K562 (cell line): ENCODE data around the gene PPHLN1. TPM values are rescaled to one million over a fixed set of nuclear protein-coding genes. Genes with fewer than 3 reads are reported as not detected.

Source experiments
- CBX5 ChIP-seq: IDR thresholded peaks from 2 replicates; pipeline ENCODE4 v1.6.1; 2014; ENCODE audit warnings: low read depth, borderline replicate concordance
- CREB5 ChIP-seq: fragments of 250-450 bp; sonication (Bioruptor Pico); IDR thresholded peaks from 2 replicates; pipeline ENCODE4 v1.5.0; 2020; ENCODE audit warnings: mild to moderate bottlenecking
- RBM22 ChIP-seq: fragments of 200-400 bp; formaldehyde crosslinking; IDR thresholded peaks from 2 replicates; pipeline ENCODE4 v1.6.1; 2018; ENCODE audit warnings: low read length, low read depth; ENCODE audit not compliant: poor library complexity, severe bottlenecking
- TBP ChIP-seq: optimal IDR thresholded peaks from 2 replicates; pipeline ENCODE3; 2011; ENCODE audit warnings: low read depth, low read length, improper control_type of control experiment
- ZKSCAN3 ChIP-seq: fragments of 250-450 bp; sonication (Bioruptor Pico); IDR thresholded peaks from 2 replicates; pipeline ENCODE4 v1.4.0; 2020
- ZNF174 ChIP-seq: fragments of 250-450 bp; sonication (Bioruptor Pico); IDR thresholded peaks from 2 replicates; pipeline ENCODE4 v1.4.0; 2020; ENCODE audit warnings: mild to moderate bottlenecking
- ZNF184 ChIP-seq: sonication (generic); formaldehyde crosslinking; IDR thresholded peaks from 2 replicates; pipeline ENCODE4 v1.5.0; 2020; ENCODE audit warnings: missing genetic modification reagents
- polyA plus RNA-seq, 8 experiments: library from polyadenylated mRNA; depleted of rRNA in 4 of 8; stranded (reverse) in 5 of 8; unstranded in 3 of 8; fragments of >200 nt; fragmentation: Nextera tagmentation in 2 of 8; fragmentation: Illumina TruSeq in 1 of 8; extraction: Ambion mirVana in 2 of 8; extraction: Trizol in 1 of 8; gene quantifications; 2 replicates each; pipeline versions ENCODE4 v1.2.1 to v1.2.3, GENCODE V29; 2011 to 2014; ENCODE audit warnings: inconsistent platforms in 1 of 8, missing spikeins in 1 of 8
- total RNA-seq, 7 experiments: library from RNA; depleted of rRNA in 6 of 7; stranded (reverse); fragments of >200 nt in 6 of 7; fragmentation: Illumina TruSeq in 2 of 7; extraction: Trizol in 2 of 7; gene quantifications; 2 replicates each; pipeline versions ENCODE4 v1.2.1 to v1.2.3, GENCODE V29; 2011 to 2021; ENCODE audit warnings: low replicate concordance in 1 of 7
- TF ChIP-seq, protein P1 (sequence below): sonication (generic); formaldehyde crosslinking; IDR thresholded peaks from 2 replicates; pipeline ENCODE4 v1.8.0; 2022; ENCODE audit warnings: mild to moderate bottlenecking, missing genetic modification reagents

The PPHLN1 gene
- total and polyA plus RNA-seq, 9 of the 15 experiments (the other 6 are each of a cell fraction or from before 2014, with no cell fraction given): 66.3 to 112 (median 93.6) TPM

DNA sequence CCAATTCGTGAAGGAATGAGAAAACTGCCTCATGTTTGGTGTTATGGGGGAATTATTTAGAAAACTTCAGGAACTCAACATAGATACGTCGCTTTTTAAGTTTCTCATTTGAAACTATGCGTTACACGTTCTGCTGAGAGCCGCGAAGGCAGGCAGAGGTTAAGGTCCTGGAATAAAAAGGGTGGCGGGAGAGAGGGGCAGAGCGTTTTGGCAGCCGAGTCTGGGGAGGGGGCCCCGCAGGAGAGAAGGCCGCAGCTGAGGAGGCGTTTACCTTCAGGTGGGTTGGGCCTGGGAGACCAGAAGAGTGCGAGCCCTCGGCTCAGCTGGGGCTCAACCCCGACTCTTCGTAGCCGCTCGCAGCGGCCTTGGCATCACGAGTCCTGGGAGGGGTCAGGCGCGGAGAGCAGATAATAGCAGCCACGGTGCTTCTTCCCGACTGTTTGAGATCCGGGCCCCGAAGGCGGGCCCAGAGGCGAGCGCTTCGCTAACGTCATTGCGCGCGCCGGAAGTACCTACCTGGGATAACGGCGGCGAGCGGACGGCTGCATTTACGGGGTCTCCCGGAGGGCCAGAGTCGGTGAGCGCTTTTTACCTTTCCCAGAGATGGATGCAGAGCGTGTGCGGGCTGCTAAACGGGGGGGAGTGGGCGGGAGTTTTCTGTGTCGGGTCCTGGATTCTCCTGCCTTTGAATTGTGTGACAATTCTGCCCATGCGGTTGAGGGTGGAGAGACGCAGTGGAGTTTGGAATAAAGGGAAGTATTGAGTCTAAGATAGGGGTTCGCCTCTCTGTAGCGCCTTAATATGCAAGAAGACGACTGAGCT is at the start of gene PPHLN1, which contains the start of gene ZCRB1 (continued):
- TF ChIP-seq ZNF174 (no peak), CREB5 (CRISPR knock-in tag) (no peak), TBP (peak; percentile 77), ZKSCAN3 (no peak), CBX5 (no peak), ZNF184 (CRISPR knock-in tag) (no peak), RBM22 (no peak)
- TF ChIP-seq, protein P1, sequence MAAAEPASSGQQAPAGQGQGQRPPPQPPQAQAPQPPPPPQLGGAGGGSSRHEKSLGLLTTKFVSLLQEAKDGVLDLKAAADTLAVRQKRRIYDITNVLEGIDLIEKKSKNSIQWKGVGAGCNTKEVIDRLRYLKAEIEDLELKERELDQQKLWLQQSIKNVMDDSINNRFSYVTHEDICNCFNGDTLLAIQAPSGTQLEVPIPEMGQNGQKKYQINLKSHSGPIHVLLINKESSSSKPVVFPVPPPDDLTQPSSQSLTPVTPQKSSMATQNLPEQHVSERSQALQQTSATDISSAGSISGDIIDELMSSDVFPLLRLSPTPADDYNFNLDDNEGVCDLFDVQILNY (CRISPR knock-in tag): no peak
- TF ChIP-seq, all 486 proteins: peak for 106
